ENCODE data around the gene BCKDHB.

DNA sequence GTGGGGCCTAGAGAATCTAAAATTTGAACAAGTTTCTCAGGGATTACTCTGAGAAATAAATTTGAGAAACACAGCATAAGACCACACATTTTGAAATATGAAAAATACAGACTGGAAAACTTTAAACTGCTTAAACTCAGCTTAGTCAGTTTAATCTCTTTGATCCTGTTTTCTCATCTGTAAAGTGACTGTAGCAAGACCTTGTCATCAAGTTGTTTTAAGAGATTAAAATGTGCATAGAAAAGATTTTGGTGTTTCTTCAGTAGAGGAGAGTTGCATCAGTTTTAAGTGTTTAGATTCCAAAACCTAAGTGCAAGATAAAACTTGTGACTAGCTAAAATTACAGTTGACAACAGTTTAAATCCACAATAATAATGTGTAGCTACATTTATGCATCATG, 8.1 kb upstream of the BCKDHB start:
- no peak for TF ChIP-seq POLR2A (IDR thresholded peaks at IDR 0.05)
- TF ChIP-seq EP300 (IDR thresholded peaks at IDR 0.05), result no peak
